ENCODE measurements around the gene RAF1.
A peak's percentile ranks its signal among the peaks of the same experiment; 100 is the strongest.
"Not testable (repeated sequence)": the region's sequence is repeated elsewhere in the genome, so short reads cannot be mapped to it uniquely, and the experiment has no call there.

RAF1 gene

GRCh38 chr3:12663936-12664908 is at the start of gene RAF1:
Gene RAF1, minus strand, starts transcription at chr3:12664117. Its CDS starts 45,396 bp downstream, at chr3:12618721.
- Histone ChIP-seq H3K4me3 (ENCODE audit: low read depth in 1 of 2, low read length in 2 of 2) (peak within 1 kb of the TSS; percentile 84 to 98), H3K27me3 (ENCODE audit: control insufficient read depth in 1 of 2, insufficient read depth in 2 of 2, low read length in 2 of 2) (no peaks in the 10 kb centered on the region), H3K36me3 (ENCODE audit: insufficient read depth, low read length) (no peaks in the 10 kb centered on the region), H3K27ac (ENCODE audit: low read depth, low read length) (peak within 1 kb of the TSS; percentile 100), H3K9ac (ENCODE audit: low read length) (peak within 1 kb of the TSS; percentile 98), H3K4me1 (ENCODE audit: insufficient read depth, low read length) (peaks cover 23% of the 10 kb centered on the region), H3K9me3 (ENCODE audit: low read length) (no peaks in the 10 kb centered on the region)

- H3K4me1 ChIP-seq (ENCODE audit: insufficient read depth, low read length) = peaks cover 4% of the 10 kb centered on the region
- no peak overlapping the region for H3K9ac ChIP-seq (ENCODE audit: low read length)
- no peaks in the 10 kb centered on the region for H3K36me3 ChIP-seq (ENCODE audit: insufficient read depth, low read length)
- H3K27ac ChIP-seq (ENCODE audit: low read depth, low read length) = no peak overlapping the region
- H3K27me3 ChIP-seq (ENCODE audit: control insufficient read depth in 1 of 2, insufficient read depth in 2 of 2, low read length in 2 of 2) = no peaks in the 10 kb centered on the region
- H3K4me3 ChIP-seq (ENCODE audit: low read depth in 1 of 2, low read length in 2 of 2) = no peak overlapping the region
- H3K9me3 ChIP-seq (ENCODE audit: low read length) = no peaks in the 10 kb centered on the region
Measured at GRCh38 chr3:12710062-12710461, 46.1 kb upstream of the RAF1 start.

- no peak overlapping the region for H3K27ac ChIP-seq (ENCODE audit: low read depth, low read length)
- H3K36me3 ChIP-seq (ENCODE audit: insufficient read depth, low read length) = no peaks in the 10 kb centered on the region
- H3K9ac ChIP-seq (ENCODE audit: low read length) = no peak overlapping the region
- no peaks in the 10 kb centered on the region for H3K9me3 ChIP-seq (ENCODE audit: low read length)
- no peak overlapping the region for H3K4me3 ChIP-seq (ENCODE audit: low read depth in 1 of 2, low read length in 2 of 2)
- peaks cover 4% of the 10 kb centered on the region for H3K4me1 ChIP-seq (ENCODE audit: insufficient read depth, low read length)
- H3K27me3 ChIP-seq (ENCODE audit: control insufficient read depth in 1 of 2, insufficient read depth in 2 of 2, low read length in 2 of 2) = no peaks in the 10 kb centered on the region
Measured at GRCh38 chr3:12709334-12709733, 45.4 kb upstream of the RAF1 start.

- H3K4me1 ChIP-seq (ENCODE audit: insufficient read depth, low read length) = peaks cover 4% of the 10 kb centered on the region
- no peak overlapping the region for H3K27ac ChIP-seq (ENCODE audit: low read depth, low read length)
- no peaks in the 10 kb centered on the region for H3K27me3 ChIP-seq (ENCODE audit: control insufficient read depth in 1 of 2, insufficient read depth in 2 of 2, low read length in 2 of 2)
- no peak overlapping the region for H3K9ac ChIP-seq (ENCODE audit: low read length)
- H3K36me3 ChIP-seq (ENCODE audit: insufficient read depth, low read length) = no peaks in the 10 kb centered on the region
- H3K9me3 ChIP-seq (ENCODE audit: low read length) = no peaks in the 10 kb centered on the region
- H3K4me3 ChIP-seq (ENCODE audit: low read depth in 1 of 2, low read length in 2 of 2) = no peak overlapping the region
Measured at GRCh38 chr3:12708584-12709192, 44.8 kb upstream of the RAF1 start.

GRCh38 chr3:12707449-12707848 is 43.5 kb upstream of the RAF1 start:
- Histone ChIP-seq H3K4me3 (ENCODE audit: low read depth in 1 of 2, low read length in 2 of 2) (no peak overlapping the region), H3K4me1 (ENCODE audit: insufficient read depth, low read length) (peaks cover 4% of the 10 kb centered on the region), H3K36me3 (ENCODE audit: insufficient read depth, low read length) (no peaks in the 10 kb centered on the region), H3K9ac (ENCODE audit: low read length) (no peak overlapping the region), H3K9me3 (ENCODE audit: low read length) (no peaks in the 10 kb centered on the region), H3K27me3 (ENCODE audit: control insufficient read depth in 1 of 2, insufficient read depth in 2 of 2, low read length in 2 of 2) (no peaks in the 10 kb centered on the region), H3K27ac (ENCODE audit: low read depth, low read length) (no peak overlapping the region)

- H3K9me3 ChIP-seq (ENCODE audit: low read length) = no peaks in the 10 kb centered on the region
- no peaks in the 10 kb centered on the region for H3K27me3 ChIP-seq (ENCODE audit: control insufficient read depth in 1 of 2, insufficient read depth in 2 of 2, low read length in 2 of 2)
- no peak overlapping the region for H3K27ac ChIP-seq (ENCODE audit: low read depth, low read length)
- H3K4me3 ChIP-seq (ENCODE audit: low read depth in 1 of 2, low read length in 2 of 2) = no peak overlapping the region
- H3K4me1 ChIP-seq (ENCODE audit: insufficient read depth, low read length) = peaks cover 4% of the 10 kb centered on the region
- no peaks in the 10 kb centered on the region for H3K36me3 ChIP-seq (ENCODE audit: insufficient read depth, low read length)
- no peak overlapping the region for H3K9ac ChIP-seq (ENCODE audit: low read length)
Measured at GRCh38 chr3:12706504-12707253, 42.8 kb upstream of the RAF1 start.

- no peak overlapping the region for H3K4me3 ChIP-seq (ENCODE audit: low read depth in 1 of 2, low read length in 2 of 2)
- peaks cover 4% of the 10 kb centered on the region for H3K4me1 ChIP-seq (ENCODE audit: insufficient read depth, low read length)
- no peaks in the 10 kb centered on the region for H3K9me3 ChIP-seq (ENCODE audit: low read length)
- H3K36me3 ChIP-seq (ENCODE audit: insufficient read depth, low read length) = no peaks in the 10 kb centered on the region
- no peak overlapping the region for H3K27ac ChIP-seq (ENCODE audit: low read depth, low read length)
- H3K9ac ChIP-seq (ENCODE audit: low read length) = no peak overlapping the region
- no peaks in the 10 kb centered on the region for H3K27me3 ChIP-seq (ENCODE audit: control insufficient read depth in 1 of 2, insufficient read depth in 2 of 2, low read length in 2 of 2)
Measured at GRCh38 chr3:12705981-12706380, 42.1 kb upstream of the RAF1 start.

GRCh38 chr3:12705374-12705926 is 41.5 kb upstream of the RAF1 start:
- Histone ChIP-seq H3K36me3 (ENCODE audit: insufficient read depth, low read length) (no peaks in the 10 kb centered on the region), H3K27me3 (ENCODE audit: control insufficient read depth in 1 of 2, insufficient read depth in 2 of 2, low read length in 2 of 2) (no peaks in the 10 kb centered on the region), H3K9ac (ENCODE audit: low read length) (no peak overlapping the region), H3K4me1 (ENCODE audit: insufficient read depth, low read length) (peaks cover 4% of the 10 kb centered on the region), H3K27ac (ENCODE audit: low read depth, low read length) (no peak overlapping the region), H3K4me3 (ENCODE audit: low read depth in 1 of 2, low read length in 2 of 2) (no peak overlapping the region), H3K9me3 (ENCODE audit: low read length) (no peaks in the 10 kb centered on the region)

- H3K4me3 ChIP-seq (ENCODE audit: low read depth in 1 of 2, low read length in 2 of 2) = no peak overlapping the region
- no peak overlapping the region for H3K9ac ChIP-seq (ENCODE audit: low read length)
- H3K27me3 ChIP-seq (ENCODE audit: control insufficient read depth in 1 of 2, insufficient read depth in 2 of 2, low read length in 2 of 2) = no peaks in the 10 kb centered on the region
- no peaks in the 10 kb centered on the region for H3K9me3 ChIP-seq (ENCODE audit: low read length)
- peaks cover 4% of the 10 kb centered on the region for H3K4me1 ChIP-seq (ENCODE audit: insufficient read depth, low read length)
- H3K36me3 ChIP-seq (ENCODE audit: insufficient read depth, low read length) = no peaks in the 10 kb centered on the region
- no peak overlapping the region for H3K27ac ChIP-seq (ENCODE audit: low read depth, low read length)
Measured at GRCh38 chr3:12702501-12702900, 38.6 kb upstream of the RAF1 start.

GRCh38 chr3:12701601-12702000 is 37.7 kb upstream of the RAF1 start:
- not testable (repeated sequence) for H3K36me3 ChIP-seq (ENCODE audit: insufficient read depth, low read length); H3K4me3 ChIP-seq (ENCODE audit: low read depth in 1 of 2, low read length in 2 of 2); H3K4me1 ChIP-seq (ENCODE audit: insufficient read depth, low read length); H3K27ac ChIP-seq (ENCODE audit: low read depth, low read length); H3K27me3 ChIP-seq (ENCODE audit: control insufficient read depth in 1 of 2, insufficient read depth in 2 of 2, low read length in 2 of 2); H3K9ac ChIP-seq (ENCODE audit: low read length); H3K9me3 ChIP-seq (ENCODE audit: low read length)

GRCh38 chr3:12700800-12701199 is 36.9 kb upstream of the RAF1 start:
- Histone ChIP-seq H3K27me3 (ENCODE audit: control insufficient read depth in 1 of 2, insufficient read depth in 2 of 2, low read length in 2 of 2) (no peaks in the 10 kb centered on the region), H3K4me3 (ENCODE audit: low read depth in 1 of 2, low read length in 2 of 2) (no peak overlapping the region), H3K27ac (ENCODE audit: low read depth, low read length) (no peak overlapping the region), H3K9ac (ENCODE audit: low read length) (no peak overlapping the region), H3K9me3 (ENCODE audit: low read length) (no peaks in the 10 kb centered on the region), H3K36me3 (ENCODE audit: insufficient read depth, low read length) (no peaks in the 10 kb centered on the region), H3K4me1 (ENCODE audit: insufficient read depth, low read length) (no peaks in the 10 kb centered on the region)

Measured in muscle layer of colon (tissue), 2 donors.